Right lobe of liver (tissue), 4 donors: ENCODE results near the gene SPATC1L.

ENCODE experiments used
- POLR2A ChIP-seq: fragments of 450-650 bp; IDR thresholded peaks from one replicate; pipeline ENCODE4 v1.6.1; 2017; ENCODE audit warnings: antibody characterized with exemption, mild to moderate bottlenecking
- TF ChIP-seq, protein P1 (sequence below), 4 donors: fragments of 200-600 bp in 3 of 4; fragments of 450-650 bp in 1 of 4; IDR thresholded peaks; one replicate each; pipeline versions ENCODE4 v1.5.1 to v1.8.0; 2016 to 2022; ENCODE audit warnings: antibody characterized with exemption in 4 of 4, mild to moderate bottlenecking in 2 of 4
- donor health status: DM: no; HTN: no; CAD: no.
- donor health status: DM: no; HTN: no; CAD: no.
- donor health status: DM: no; HTN: yes; CAD: no.

GRCh38 chr21:46226146-46226545 is 41.9 kb upstream of the SPATC1L start:
- TF ChIP-seq, protein P1, sequence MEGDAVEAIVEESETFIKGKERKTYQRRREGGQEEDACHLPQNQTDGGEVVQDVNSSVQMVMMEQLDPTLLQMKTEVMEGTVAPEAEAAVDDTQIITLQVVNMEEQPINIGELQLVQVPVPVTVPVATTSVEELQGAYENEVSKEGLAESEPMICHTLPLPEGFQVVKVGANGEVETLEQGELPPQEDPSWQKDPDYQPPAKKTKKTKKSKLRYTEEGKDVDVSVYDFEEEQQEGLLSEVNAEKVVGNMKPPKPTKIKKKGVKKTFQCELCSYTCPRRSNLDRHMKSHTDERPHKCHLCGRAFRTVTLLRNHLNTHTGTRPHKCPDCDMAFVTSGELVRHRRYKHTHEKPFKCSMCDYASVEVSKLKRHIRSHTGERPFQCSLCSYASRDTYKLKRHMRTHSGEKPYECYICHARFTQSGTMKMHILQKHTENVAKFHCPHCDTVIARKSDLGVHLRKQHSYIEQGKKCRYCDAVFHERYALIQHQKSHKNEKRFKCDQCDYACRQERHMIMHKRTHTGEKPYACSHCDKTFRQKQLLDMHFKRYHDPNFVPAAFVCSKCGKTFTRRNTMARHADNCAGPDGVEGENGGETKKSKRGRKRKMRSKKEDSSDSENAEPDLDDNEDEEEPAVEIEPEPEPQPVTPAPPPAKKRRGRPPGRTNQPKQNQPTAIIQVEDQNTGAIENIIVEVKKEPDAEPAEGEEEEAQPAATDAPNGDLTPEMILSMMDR (IDR thresholded peaks at IDR 0.05) = no peak
- TF ChIP-seq POLR2A = no peak
